GM12878 (cell line): ENCODE data around the gene DDX5.

ENCODE experiments used
- BRCA1 ChIP-seq: IDR thresholded peaks from 2 replicates; pipeline ENCODE4 v1.6.1; 2011; ENCODE audit warnings: low read depth, low read length, improper control_type of control experiment
- CBX3 ChIP-seq: fragments of 200-600 bp; sonication (generic); IDR thresholded peaks from 2 replicates; pipeline ENCODE4 v1.6.1; 2016; ENCODE audit warnings: low read depth, borderline replicate concordance
- EP300 ChIP-seq, 2 experiments: fragments of 150-350 bp in 1 of 2; IDR thresholded peaks; 2 replicates each; pipeline ENCODE4 v1.6.1; 2011 to 2012; ENCODE audit warnings: low read depth in 2 of 2, low read length in 2 of 2, borderline replicate concordance in 1 of 2, improper control_type of control experiment in 1 of 2, inconsistent platforms in 1 of 2; ENCODE audit not compliant: control insufficient read depth in 1 of 2
- EZH2 ChIP-seq: IDR thresholded peaks from 2 replicates; pipeline ENCODE4 v1.6.1; 2012; ENCODE audit warnings: low read depth, mild to moderate bottlenecking, control low read depth, inconsistent platforms, low read length, borderline replicate concordance; ENCODE audit not compliant: control insufficient read depth
- HCFC1 ChIP-seq: fragments of 150-350 bp; IDR thresholded peaks from 2 replicates; pipeline ENCODE4 v1.6.1; 2014; ENCODE audit warnings: low read length
- MTA2 ChIP-seq: fragments of 450-650 bp; IDR thresholded peaks from 2 replicates; pipeline ENCODE4 v1.6.1; 2016; ENCODE audit warnings: low read depth, mild to moderate bottlenecking, moderate library complexity
- NFIC ChIP-seq: IDR thresholded peaks from 2 replicates; pipeline ENCODE4 v1.6.1; 2012; ENCODE audit warnings: low read depth, mild to moderate bottlenecking, inconsistent platforms, low read length, moderate library complexity
- REST ChIP-seq: IDR thresholded peaks from 2 replicates; pipeline ENCODE4 v1.6.1; 2012; ENCODE audit warnings: mild to moderate bottlenecking, low read depth, low read length
- SP1 ChIP-seq: IDR thresholded peaks from one replicate; pipeline ENCODE4 v1.6.1; 2011; ENCODE audit warnings: low read depth, low read length
- SUZ12 ChIP-seq: fragments of 200-600 bp; sonication (generic); IDR thresholded peaks from one replicate; pipeline ENCODE4 v1.6.1; 2018; ENCODE audit warnings: antibody characterized with exemption, mild to moderate bottlenecking; ENCODE audit not compliant: unreplicated experiment
- ZNF274 ChIP-seq: IDR thresholded peaks from one replicate; pipeline ENCODE4 v1.8.0; 2011; ENCODE audit not compliant: insufficient read length, insufficient read depth
- TF ChIP-seq, protein P1 (sequence below), 3 experiments: IDR thresholded peaks in 2 of 3; conservative IDR thresholded peaks in 1 of 3; 2 replicates each; pipeline ENCODE4 v1.5.1; 2011; ENCODE audit warnings: low read depth in 3 of 3, low read length in 3 of 3, mild to moderate bottlenecking in 3 of 3, control low read depth in 2 of 3, moderate library complexity in 2 of 3, inconsistent platforms in 1 of 3, mixed read lengths in 1 of 3; ENCODE audit not compliant: control insufficient read depth in 2 of 3, insufficient read depth in 1 of 3; ENCODE audit errors: extremely low read depth in 1 of 3

- TF ChIP-seq EZH2 (no peak), REST (no peak), SUZ12 (no peak), CBX3 (no peak), ZNF274 (no peak), HCFC1 (no peak), SP1 (no peak), NFIC (no peak), BRCA1 (no peak), EP300 (IDR thresholded peaks at IDR 0.05; ENCODE audit: borderline replicate concordance in 1 of 2, control insufficient read depth in 1 of 2, low read depth in 2 of 2, low read length in 2 of 2) (no peak), MTA2 (no peak)
- TF ChIP-seq, protein P1, sequence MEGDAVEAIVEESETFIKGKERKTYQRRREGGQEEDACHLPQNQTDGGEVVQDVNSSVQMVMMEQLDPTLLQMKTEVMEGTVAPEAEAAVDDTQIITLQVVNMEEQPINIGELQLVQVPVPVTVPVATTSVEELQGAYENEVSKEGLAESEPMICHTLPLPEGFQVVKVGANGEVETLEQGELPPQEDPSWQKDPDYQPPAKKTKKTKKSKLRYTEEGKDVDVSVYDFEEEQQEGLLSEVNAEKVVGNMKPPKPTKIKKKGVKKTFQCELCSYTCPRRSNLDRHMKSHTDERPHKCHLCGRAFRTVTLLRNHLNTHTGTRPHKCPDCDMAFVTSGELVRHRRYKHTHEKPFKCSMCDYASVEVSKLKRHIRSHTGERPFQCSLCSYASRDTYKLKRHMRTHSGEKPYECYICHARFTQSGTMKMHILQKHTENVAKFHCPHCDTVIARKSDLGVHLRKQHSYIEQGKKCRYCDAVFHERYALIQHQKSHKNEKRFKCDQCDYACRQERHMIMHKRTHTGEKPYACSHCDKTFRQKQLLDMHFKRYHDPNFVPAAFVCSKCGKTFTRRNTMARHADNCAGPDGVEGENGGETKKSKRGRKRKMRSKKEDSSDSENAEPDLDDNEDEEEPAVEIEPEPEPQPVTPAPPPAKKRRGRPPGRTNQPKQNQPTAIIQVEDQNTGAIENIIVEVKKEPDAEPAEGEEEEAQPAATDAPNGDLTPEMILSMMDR (IDR thresholded peaks at IDR 0.05 in 2 of 3, conservative IDR thresholded peaks at IDR 0.05 in 1 of 3; ENCODE audit: control insufficient read depth in 2 of 3, extremely low read depth in 1 of 3, insufficient read depth in 1 of 3, low read depth in 3 of 3, low read length in 3 of 3), result no peak
Observed at GRCh38 chr17:64459284-64459747, 46.8 kb downstream of the DDX5 start.
